Skeletal muscle satellite cell (primary cell): ENCODE measurements around the gene SRRM3.
"Not testable (repeated sequence)": the region's sequence is repeated elsewhere in the genome, so short reads cannot be mapped to it uniquely, and the experiment has no call there.

ENCODE experiments used
- H3K27me3 ChIP-seq: 2 replicates; pipeline ENCODE4 v1.7.0; 2013; ENCODE audit warnings: low read length; ENCODE audit not compliant: control insufficient read depth, insufficient read depth
- H3K36me3 ChIP-seq: 2 replicates; pipeline ENCODE4 v1.7.0; 2013; ENCODE audit warnings: mild to moderate bottlenecking, control low read depth, low read length; ENCODE audit not compliant: insufficient read depth
- H3K4me1 ChIP-seq: 2 replicates; pipeline ENCODE4 v1.7.0; 2013; ENCODE audit warnings: low read length; ENCODE audit not compliant: control insufficient read depth, insufficient read depth
- H3K4me2 ChIP-seq: 2 replicates; pipeline ENCODE4 v1.7.0; 2013; ENCODE audit warnings: mild to moderate bottlenecking, low read length
- H3K4me3 ChIP-seq: 2 replicates; pipeline ENCODE4 v1.7.0; 2013; ENCODE audit warnings: low read length
- H3K9ac ChIP-seq: 2 replicates; pipeline ENCODE4 v1.7.0; 2013; ENCODE audit warnings: mild to moderate bottlenecking, low read depth, low read length, moderate library complexity
- H3K9me3 ChIP-seq: replicated peaks from 2 replicates; pipeline ENCODE4 v1.7.0; 2013; ENCODE audit warnings: mild to moderate bottlenecking, control low read depth, low read length

The SRRM3 gene

GRCh38 chr7:76327610-76328009 lies 125.9 kb downstream of the SRRM3 start:
- Histone ChIP-seq H3K4me2 (no peak overlapping the region), H3K27me3 (no peaks in the 10 kb centered on the region), H3K36me3 (peaks cover 61% of the 10 kb centered on the region), H3K4me1 (peaks cover 18% of the 10 kb centered on the region), H3K4me3 (no peak overlapping the region), H3K9ac (no peak overlapping the region), H3K9me3 (no peaks in the 10 kb centered on the region)

GRCh38 chr7:76328389-76328788 lies 126.7 kb downstream of the SRRM3 start:
- H3K4me3 ChIP-seq: no peak overlapping the region
- H3K27me3 ChIP-seq: no peaks in the 10 kb centered on the region
- no peaks in the 10 kb centered on the region for H3K9me3 ChIP-seq
- peaks cover 61% of the 10 kb centered on the region for H3K36me3 ChIP-seq
- no peak overlapping the region for H3K9ac ChIP-seq
- peaks cover 13% of the 10 kb centered on the region for H3K4me1 ChIP-seq
- H3K4me2 ChIP-seq: no peak overlapping the region

- Histone ChIP-seq H3K9ac (no peak overlapping the region), H3K4me3 (no peak overlapping the region), H3K27me3 (no peaks in the 10 kb centered on the region), H3K36me3 (peaks cover 68% of the 10 kb centered on the region), H3K9me3 (no peaks in the 10 kb centered on the region), H3K4me1 (peaks cover 18% of the 10 kb centered on the region), H3K4me2 (no peak overlapping the region)
These were observed 127.8 kb downstream of the SRRM3 start for GRCh38 chr7:76329479-76329878.

GRCh38 chr7:76330261-76330660 lies 128.6 kb downstream of the SRRM3 start:
- Histone ChIP-seq H3K36me3 (peaks cover 65% of the 10 kb centered on the region), H3K27me3 (no peaks in the 10 kb centered on the region), H3K4me3 (no peak overlapping the region), H3K4me1 (peaks cover 18% of the 10 kb centered on the region), H3K9ac (no peak overlapping the region), H3K9me3 (no peaks in the 10 kb centered on the region), H3K4me2 (no peak overlapping the region)

- Histone ChIP-seq H3K4me1 (peaks cover 18% of the 10 kb centered on the region), H3K4me3 (no peak overlapping the region), H3K27me3 (no peaks in the 10 kb centered on the region), H3K36me3 (peaks cover 65% of the 10 kb centered on the region), H3K9ac (no peak overlapping the region), H3K4me2 (no peak overlapping the region), H3K9me3 (no peaks in the 10 kb centered on the region)
These were observed 129.0 kb downstream of the SRRM3 start for GRCh38 chr7:76330673-76331072.

GRCh38 chr7:76332078-76332477 lies 130.4 kb downstream of the SRRM3 start:
- H3K4me3 ChIP-seq: no peak overlapping the region
- peaks cover 63% of the 10 kb centered on the region for H3K36me3 ChIP-seq
- no peaks in the 10 kb centered on the region for H3K9me3 ChIP-seq
- H3K4me1 ChIP-seq: peaks cover 11% of the 10 kb centered on the region
- no peak overlapping the region for H3K4me2 ChIP-seq
- no peaks in the 10 kb centered on the region for H3K27me3 ChIP-seq
- no peak overlapping the region for H3K9ac ChIP-seq

- H3K9me3 ChIP-seq: no peaks in the 10 kb centered on the region
- no peak overlapping the region for H3K4me3 ChIP-seq
- H3K36me3 ChIP-seq: peaks cover 62% of the 10 kb centered on the region
- H3K27me3 ChIP-seq: no peaks in the 10 kb centered on the region
- H3K9ac ChIP-seq: no peak overlapping the region
- peaks cover 16% of the 10 kb centered on the region for H3K4me1 ChIP-seq
- no peak overlapping the region for H3K4me2 ChIP-seq
These were observed 131.9 kb downstream of the SRRM3 start for GRCh38 chr7:76333511-76334101.

GRCh38 chr7:76334320-76334967 lies 132.7 kb downstream of the SRRM3 start:
- no peak overlapping the region for H3K4me2 ChIP-seq
- H3K4me3 ChIP-seq: no peak overlapping the region

GRCh38 chr7:76335417-76335816 lies 133.7 kb downstream of the SRRM3 start:
- not testable (repeated sequence) for H3K9me3 ChIP-seq, H3K9ac ChIP-seq, H3K4me3 ChIP-seq, H3K27me3 ChIP-seq, H3K4me2 ChIP-seq
- Histone ChIP-seq H3K4me1 (peaks cover 25% of the 10 kb centered on the region), H3K36me3 (peaks cover 55% of the 10 kb centered on the region)

More at GRCh38 chr7:76334320-76334967, 132.7 kb downstream of the SRRM3 start:
- no peaks in the 10 kb centered on the region for H3K9me3 ChIP-seq
- no peaks in the 10 kb centered on the region for H3K27me3 ChIP-seq
- H3K4me1 ChIP-seq: peaks cover 19% of the 10 kb centered on the region
- peaks cover 58% of the 10 kb centered on the region for H3K36me3 ChIP-seq
- no peak overlapping the region for H3K9ac ChIP-seq

- Histone ChIP-seq H3K9me3 (no peaks in the 10 kb centered on the region), H3K36me3 (peaks cover 55% of the 10 kb centered on the region), H3K9ac (no peak overlapping the region), H3K27me3 (no peaks in the 10 kb centered on the region), H3K4me2 (no peak overlapping the region), H3K4me1 (peaks cover 31% of the 10 kb centered on the region), H3K4me3 (no peak overlapping the region)
These were observed 134.4 kb downstream of the SRRM3 start for GRCh38 chr7:76336094-76336493.
